Lower lobe of right lung (tissue), 2 donors: Measurements from ENCODE around the gene CFAP46. TPM values are rescaled to one million over a fixed set of nuclear protein-coding genes. Genes with fewer than 3 reads are reported as not detected.
A peak's percentile ranks its signal among the peaks of the same experiment; 100 is the strongest.

Source experiments
- ATAC-seq, 2 donors: fragments of 200-7000 bp; cut with Tn5 transposase; one replicate each; pipeline ENCODE4 v1.9.1; 2020 to 2022; ENCODE audit warnings: mild to moderate bottlenecking in 2 of 2, moderate library complexity in 2 of 2
- DNase-seq: peaks from one replicate; pipeline ENCODE4 v3.0.0-alpha.2; 2020
- H3K27ac ChIP-seq: fragments of 200-600 bp; one replicate; pipeline ENCODE4 v1.8.0; 2022
- H3K27me3 ChIP-seq: fragments of 200-600 bp; one replicate; pipeline ENCODE4 v1.8.0; 2022; ENCODE audit warnings: low read depth
- H3K36me3 ChIP-seq: fragments of 200-600 bp; one replicate; pipeline ENCODE4 v1.8.0; 2022; ENCODE audit warnings: mild to moderate bottlenecking
- H3K4me1 ChIP-seq: fragments of 200-600 bp; one replicate; pipeline ENCODE4 v1.8.0; 2022
- H3K4me3 ChIP-seq: fragments of 200-600 bp; one replicate; pipeline ENCODE4 v1.8.0; 2022; ENCODE audit warnings: mild to moderate bottlenecking
- H3K9me3 ChIP-seq: fragments of 200-600 bp; one replicate; pipeline ENCODE4 v1.8.0; 2022
- intact Hi-C: fragments of 100-400 bp; cut with DNase I; formaldehyde crosslinking; loops from one replicate; pipeline ENCODE4 v1.11.0; 2022
- total RNA-seq: library from RNA; stranded (reverse); fragmentation: NEBNext Ultra II Directional; extraction: Animal tissue kit (Norgen Biotek cat#: 25700); gene quantifications from one replicate; pipeline ENCODE4 v1.2.1, GENCODE V29; 2021
- TF ChIP-seq, protein P1 (sequence below): fragments of 200-600 bp; IDR thresholded peaks from one replicate; pipeline ENCODE4 v1.8.0; 2022; ENCODE audit warnings: antibody characterized with exemption, mild to moderate bottlenecking
- donor health status: DM: no; HTN: yes; CAD: no; lungs with severe emphysema.

Gene CFAP46
- total RNA-seq, 1 donor from 2014 or later = 9.0 TPM

DNA sequence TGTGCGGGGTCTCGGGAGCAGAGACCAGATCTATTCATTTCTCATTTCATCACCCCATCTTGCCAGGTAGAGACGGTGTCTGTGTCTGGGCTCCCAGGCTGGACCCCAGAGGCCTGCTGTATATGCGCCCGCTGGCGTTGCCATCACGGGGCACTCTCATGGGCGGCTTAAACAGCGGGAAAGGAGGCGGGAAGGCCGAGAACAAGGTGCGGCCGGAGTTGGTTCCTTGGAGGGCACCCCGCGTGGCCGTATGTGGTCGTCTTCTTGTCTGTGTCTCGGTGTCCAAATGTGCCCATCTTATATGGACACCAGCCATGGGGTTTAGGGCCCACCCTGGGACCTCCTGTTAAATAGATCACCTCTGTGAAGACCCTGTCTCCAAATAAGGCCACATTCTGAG, 2.1 kb upstream of the CFAP46 start:
- Histone ChIP-seq H3K4me3 (no peak overlapping the region), H3K27ac (no peak overlapping the region), H3K9me3 (no peaks in the 10 kb centered on the region), H3K36me3 (no peaks in the 10 kb centered on the region), H3K27me3 (peaks cover 51% of the 10 kb centered on the region), H3K4me1 (peaks cover 7% of the 10 kb centered on the region)
- DNase-seq (no peak), ATAC-seq (no peak)
- TF ChIP-seq, protein P1, sequence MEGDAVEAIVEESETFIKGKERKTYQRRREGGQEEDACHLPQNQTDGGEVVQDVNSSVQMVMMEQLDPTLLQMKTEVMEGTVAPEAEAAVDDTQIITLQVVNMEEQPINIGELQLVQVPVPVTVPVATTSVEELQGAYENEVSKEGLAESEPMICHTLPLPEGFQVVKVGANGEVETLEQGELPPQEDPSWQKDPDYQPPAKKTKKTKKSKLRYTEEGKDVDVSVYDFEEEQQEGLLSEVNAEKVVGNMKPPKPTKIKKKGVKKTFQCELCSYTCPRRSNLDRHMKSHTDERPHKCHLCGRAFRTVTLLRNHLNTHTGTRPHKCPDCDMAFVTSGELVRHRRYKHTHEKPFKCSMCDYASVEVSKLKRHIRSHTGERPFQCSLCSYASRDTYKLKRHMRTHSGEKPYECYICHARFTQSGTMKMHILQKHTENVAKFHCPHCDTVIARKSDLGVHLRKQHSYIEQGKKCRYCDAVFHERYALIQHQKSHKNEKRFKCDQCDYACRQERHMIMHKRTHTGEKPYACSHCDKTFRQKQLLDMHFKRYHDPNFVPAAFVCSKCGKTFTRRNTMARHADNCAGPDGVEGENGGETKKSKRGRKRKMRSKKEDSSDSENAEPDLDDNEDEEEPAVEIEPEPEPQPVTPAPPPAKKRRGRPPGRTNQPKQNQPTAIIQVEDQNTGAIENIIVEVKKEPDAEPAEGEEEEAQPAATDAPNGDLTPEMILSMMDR = no peak
- intact Hi-C loops = no loop called here

DNA sequence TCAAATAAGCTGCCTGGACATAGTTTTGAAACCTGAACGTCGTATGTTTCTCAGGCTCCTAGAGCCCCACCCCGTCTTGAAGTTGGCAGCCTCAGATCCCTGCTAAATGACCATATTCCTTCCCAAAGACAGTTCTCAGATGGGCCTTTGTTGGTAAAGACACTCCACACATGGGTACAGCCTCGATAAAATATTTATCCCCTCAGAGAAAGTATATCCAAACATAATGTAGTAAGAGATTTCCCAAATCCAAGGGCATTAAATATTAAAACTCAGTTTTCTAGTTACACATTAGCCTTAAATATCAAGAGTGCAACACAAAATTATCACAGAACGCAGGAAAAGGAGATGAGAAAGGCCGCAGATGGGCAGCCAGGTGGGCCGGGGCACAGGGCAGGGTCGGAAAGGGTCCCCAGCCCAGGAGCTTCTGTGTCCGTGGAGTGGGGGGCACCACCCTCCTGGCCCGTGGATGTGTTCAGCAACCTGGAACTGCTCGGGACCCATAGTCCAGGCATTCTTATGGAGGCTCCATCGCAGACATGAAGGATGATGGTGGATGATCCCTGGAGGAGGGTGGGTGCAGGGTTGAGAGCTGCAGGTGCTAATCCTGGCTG, 1.5 kb upstream of the CFAP46 start:
- intact Hi-C loops = no loop called here
- peaks cover 7% of the 10 kb centered on the region for H3K4me1 ChIP-seq
- no peak overlapping the region for H3K4me3 ChIP-seq
- no peaks in the 10 kb centered on the region for H3K36me3 ChIP-seq
- H3K27ac ChIP-seq = no peak overlapping the region
- ATAC-seq = no peak
- no peak for DNase-seq
- peaks cover 57% of the 10 kb centered on the region for H3K27me3 ChIP-seq
- TF ChIP-seq, protein P1 = no peak
- no peaks in the 10 kb centered on the region for H3K9me3 ChIP-seq

DNA sequence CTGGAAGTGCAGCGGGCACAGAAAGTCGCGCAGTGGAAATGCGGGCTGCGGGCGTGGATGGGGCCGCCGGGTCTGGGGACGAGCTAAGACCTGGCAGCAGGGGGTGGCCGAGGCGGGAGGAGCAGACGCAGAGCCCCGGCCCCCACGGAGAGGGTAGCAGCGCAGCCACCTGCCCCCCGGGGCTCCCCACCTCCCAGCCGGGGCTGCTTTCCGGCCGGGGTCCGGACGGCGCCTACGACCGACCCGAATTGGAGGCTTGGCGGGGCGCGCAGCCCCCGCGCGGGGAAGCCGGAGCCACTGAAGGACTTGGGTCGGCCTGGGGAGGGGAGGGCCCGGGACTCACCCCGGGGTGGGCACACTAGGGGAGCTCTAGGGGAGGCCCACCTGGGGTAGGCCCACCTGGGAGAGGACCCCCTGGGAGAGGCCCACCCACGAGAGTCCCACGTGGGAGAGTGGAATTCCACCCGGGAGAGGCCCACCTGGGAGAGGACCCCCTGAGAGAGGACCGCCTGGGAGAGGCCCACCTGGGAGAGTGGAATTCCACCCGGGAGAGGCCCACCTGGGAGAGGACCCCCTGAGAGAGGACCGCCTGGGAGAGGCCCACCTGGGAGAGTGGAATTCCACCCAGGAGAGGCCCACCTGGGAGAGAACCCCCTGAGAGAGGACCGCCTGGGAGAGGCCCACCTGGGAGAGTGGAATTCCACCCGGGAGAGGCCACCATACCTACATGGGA, 854 bp upstream of the CFAP46 start:
- H3K36me3 ChIP-seq = no peaks in the 10 kb centered on the region
- ATAC-seq (no peak), DNase-seq (no peak)
- H3K9me3 ChIP-seq = no peaks in the 10 kb centered on the region
- peaks cover 7% of the 10 kb centered on the region for H3K4me1 ChIP-seq
- peaks cover 59% of the 10 kb centered on the region for H3K27me3 ChIP-seq
- TF ChIP-seq, protein P1 = no peak
- no peak overlapping the region for H3K27ac ChIP-seq
- intact Hi-C loops = no loop called here
- no peak overlapping the region for H3K4me3 ChIP-seq

DNA sequence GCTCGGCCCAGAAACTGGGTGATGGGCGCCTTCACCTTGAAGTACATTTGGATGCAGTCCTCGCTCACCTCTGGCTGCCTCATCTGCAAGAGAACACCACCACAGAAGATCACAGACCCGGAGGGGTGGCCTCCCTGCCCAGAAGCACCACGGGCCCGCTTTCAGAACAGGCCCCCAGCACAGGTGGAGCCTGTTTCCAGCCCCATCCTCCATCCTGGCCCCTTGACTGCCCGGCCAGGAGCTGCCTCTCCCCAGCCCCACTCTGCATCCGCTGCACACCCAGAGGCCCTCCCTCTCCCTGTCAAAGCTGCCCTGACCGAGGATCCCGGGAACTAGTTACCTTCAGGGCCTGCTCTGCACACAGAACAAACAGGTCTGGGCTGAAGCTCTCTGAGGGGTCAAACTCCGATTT, 724 bp downstream of the CFAP46 start:
- intact Hi-C loops = no loop called here
- Histone ChIP-seq H3K4me1 (peaks cover 7% of the 10 kb centered on the region), H3K27me3 (peaks cover 68% of the 10 kb centered on the region), H3K4me3 (peak overlapping the region; percentile 45), H3K36me3 (no peaks in the 10 kb centered on the region), H3K27ac (no peak overlapping the region), H3K9me3 (no peaks in the 10 kb centered on the region)
- ATAC-seq = no peak
- DNase-seq = no peak
- TF ChIP-seq, protein P1 = no peak

DNA sequence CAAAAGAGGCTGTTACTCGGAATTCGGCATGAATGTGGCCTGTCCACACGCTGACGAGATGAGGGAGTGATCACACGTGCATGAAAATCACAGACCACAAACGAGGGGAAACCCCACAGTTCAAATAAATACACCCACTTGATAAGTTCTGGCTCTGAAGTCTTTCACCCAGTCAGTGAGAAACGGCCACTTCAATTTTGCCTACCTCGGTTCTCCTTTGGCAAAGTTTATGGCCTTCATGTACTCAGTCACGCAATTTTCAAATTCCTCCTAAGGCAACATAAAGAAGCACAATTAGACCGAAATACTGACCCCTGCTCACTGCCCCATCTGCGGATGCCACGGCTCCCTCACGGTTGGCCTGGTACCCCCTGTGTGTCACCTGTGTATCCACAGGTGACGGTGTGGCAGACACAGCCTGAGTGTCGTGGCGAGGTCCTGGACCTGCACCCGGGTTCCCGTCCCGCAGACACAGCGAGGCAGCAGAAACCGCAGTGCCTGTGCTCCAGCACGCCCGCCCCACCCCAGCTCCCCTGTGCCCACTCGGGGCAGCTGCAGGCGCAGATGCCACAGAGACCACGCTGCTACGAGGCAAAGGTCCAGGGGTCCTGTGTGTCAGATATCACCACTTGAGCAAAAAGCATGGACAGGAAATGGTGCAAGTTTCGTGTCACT, 1.4 kb downstream of the CFAP46 start:
- DNase-seq (peak; percentile 39), ATAC-seq (no peak)
- no peaks in the 10 kb centered on the region for H3K9me3 ChIP-seq
- intact Hi-C loops = no loop called here
- H3K27me3 ChIP-seq = peaks cover 68% of the 10 kb centered on the region
- no peaks in the 10 kb centered on the region for H3K36me3 ChIP-seq
- TF ChIP-seq, protein P1 = no peak
- no peak overlapping the region for H3K27ac ChIP-seq
- peaks cover 7% of the 10 kb centered on the region for H3K4me1 ChIP-seq
- H3K4me3 ChIP-seq = no peak overlapping the region
